B cell (primary cell): ENCODE results near the gene AGAP1. TPM values are rescaled to one million over a fixed set of nuclear protein-coding genes. Genes with fewer than 3 reads are reported as not detected.

ENCODE experiments used
- ATAC-seq: fragments of 200-7000 bp; cut with Tn5 transposase; one replicate; pipeline ENCODE4 v1.10.0; 2021; ENCODE audit warnings: low read depth, mild to moderate bottlenecking, moderate number of reproducible peaks, moderate library complexity
- CTCF ChIA-PET: fragments of 350-600 bp; sonication (Branson Sonifier 250); formaldehyde crosslinking; loops from one replicate; lab custom pipeline; 2021; ENCODE audit warnings: antibody characterized with exemption, inconsistent platforms; lab: Charles Lee
- POLR2A ChIA-PET: fragments of 350-600 bp; sonication (Branson Sonifier 250); formaldehyde crosslinking; loops from one replicate; lab custom pipeline; 2021; ENCODE audit warnings: antibody characterized with exemption; lab: Charles Lee
- DNase-seq: peaks from one replicate; pipeline ENCODE4 v3.0.0; 2013
- H2AFZ ChIP-seq: 2 replicates; pipeline ENCODE4 v1.6.1; 2012; ENCODE audit warnings: mild to moderate bottlenecking, low read depth, low read length; ENCODE audit not compliant: insufficient read depth, poor library complexity, severe bottlenecking
- H3K27ac ChIP-seq, 2 donors: 1 replicate in 1 of 2; 2 replicates in 1 of 2; pipeline ENCODE4 v1.5.1; 2012 to 2013; ENCODE audit warnings: low read length in 2 of 2, mild to moderate bottlenecking in 2 of 2, moderate library complexity in 1 of 2
- H3K27me3 ChIP-seq, 4 experiments: fragments of 200-600 bp in 1 of 4; sonication (generic) in 1 of 4; replicated peaks in 1 of 4; 1 replicate in 2 of 4; 2 replicates in 2 of 4; pipeline versions ENCODE4 v1.6.1 to v1.7.0; 2013 to 2016; ENCODE audit warnings: low read length in 3 of 4, mild to moderate bottlenecking in 2 of 4, mixed read lengths in 1 of 4, moderate library complexity in 1 of 4; ENCODE audit not compliant: insufficient read depth in 4 of 4, control insufficient read depth in 3 of 4; ENCODE audit errors: control extremely low read depth in 1 of 4
- H3K36me3 ChIP-seq, 2 experiments: replicated peaks in 1 of 2; 1 replicate in 1 of 2; 2 replicates in 1 of 2; pipeline versions ENCODE4 v1.6.1 to v1.7.1; 2013; ENCODE audit warnings: low read length in 1 of 2; ENCODE audit not compliant: insufficient read depth in 2 of 2, control insufficient read depth in 1 of 2; ENCODE audit errors: control extremely low read depth in 1 of 2, extremely low read depth in 1 of 2
- H3K4me1 ChIP-seq, 2 donors: fragments of 200-600 bp in 1 of 2; sonication (generic) in 1 of 2; 1 replicate in 1 of 2; 2 replicates in 1 of 2; pipeline versions ENCODE4 v1.5.1 to v1.6.1; 2013 to 2017; ENCODE audit warnings: low read length in 2 of 2; ENCODE audit not compliant: control insufficient read depth in 2 of 2, insufficient read depth in 2 of 2
- H3K4me2 ChIP-seq: replicated peaks from 2 replicates; pipeline ENCODE3; 2012; ENCODE audit warnings: mild to moderate bottlenecking, low read depth, low read length; ENCODE audit not compliant: poor library complexity, severe bottlenecking
- H3K4me3 ChIP-seq, 5 experiments: fragments of 200-600 bp in 1 of 5; sonication (generic) in 1 of 5; 1 replicate in 3 of 5; 2 replicates in 2 of 5; pipeline versions ENCODE4 v1.5.1 to v1.7.0; 2011 to 2016; ENCODE audit warnings: low read length in 4 of 5, mild to moderate bottlenecking in 4 of 5, low read depth in 2 of 5, control low read depth in 1 of 5, moderate library complexity in 1 of 5; ENCODE audit not compliant: insufficient read depth in 1 of 5; ENCODE audit errors: control extremely low read depth in 1 of 5, extremely low read depth in 1 of 5
- H3K79me2 ChIP-seq: fragments of 200-600 bp; sonication (generic); one replicate; pipeline ENCODE4 v1.6.0; 2016; ENCODE audit warnings: low read length; ENCODE audit not compliant: control insufficient read depth, insufficient read depth
- H3K9ac ChIP-seq: fragments of 200-600 bp; sonication (generic); 2 replicates; pipeline ENCODE4 v1.6.1; 2017; ENCODE audit warnings: mild to moderate bottlenecking, low read length, moderate library complexity
- H3K9me3 ChIP-seq, 3 donors: one replicate each; pipeline versions ENCODE4 v1.6.1 to v1.7.1; 2013; ENCODE audit warnings: low read length in 2 of 3; ENCODE audit not compliant: control insufficient read depth in 2 of 3, insufficient read depth in 1 of 3; ENCODE audit errors: control extremely low read depth in 1 of 3
- H4K20me1 ChIP-seq: 2 replicates; pipeline ENCODE4 v1.6.0; 2012; ENCODE audit warnings: mild to moderate bottlenecking, low read length; ENCODE audit not compliant: insufficient read depth, control insufficient read depth, poor library complexity, severe bottlenecking
- H3K27ac Mint-ChIP-seq: one replicate; pipeline ENCODE4 v1.8.0; 2021; ENCODE audit warnings: mixed read lengths
- H3K27me3 Mint-ChIP-seq: one replicate; pipeline ENCODE4 v1.8.0; 2021; ENCODE audit warnings: mixed read lengths
- H3K4me1 Mint-ChIP-seq: one replicate; pipeline ENCODE4 v1.8.0; 2021; ENCODE audit warnings: mixed read lengths
- H3K4me3 Mint-ChIP-seq: one replicate; pipeline ENCODE4 v1.8.0; 2021; ENCODE audit warnings: mixed read lengths
- H3K9me3 Mint-ChIP-seq: one replicate; pipeline ENCODE4 v1.8.0; 2022; ENCODE audit warnings: mixed read lengths; ENCODE audit not compliant: insufficient read depth
- EZH2 ChIP-seq: IDR thresholded peaks from 2 replicates; pipeline ENCODE4 v1.6.1; 2012; ENCODE audit warnings: borderline replicate concordance, low read depth, mild to moderate bottlenecking, moderate library complexity, low read length; ENCODE audit not compliant: insufficient read depth, poor library complexity, severe bottlenecking
- WGBS: methylation state at CpG from one replicate; pipeline ENCODE4 v1.1.5; 2013; ENCODE audit warnings: missing lambda C conversion rate; ENCODE audit not compliant: insufficient coverage; 5-methylcytosine and 5-hydroxymethylcytosine counted together
- intact Hi-C: fragments of 100-400 bp; cut with micrococcal nuclease; formaldehyde crosslinking; loops from one replicate; pipeline ENCODE4 v1.10.0; 2022
- polyA plus RNA-seq: library from polyadenylated mRNA; depleted of rRNA; stranded (reverse); fragments of >200 nt; gene quantifications from 2 replicates; pipeline ENCODE4 v1.2.3, GENCODE V29; 2012
- total RNA-seq, 2 donors: library from RNA; stranded (reverse); fragments of 120-200 nt in 1 of 2; gene quantifications; 1 replicate in 1 of 2; 2 replicates in 1 of 2; pipeline versions ENCODE4 v1.2.3 to v1.2.4, GENCODE V29; 2013 to 2022
- TF ChIP-seq, protein P1 (sequence below): fragments of 200-600 bp; IDR thresholded peaks from one replicate; pipeline ENCODE4 v1.8.0; 2022; ENCODE audit warnings: antibody characterized with exemption, mild to moderate bottlenecking

Gene AGAP1
- total and polyA plus RNA-seq, 2 donors (not counting 1 experiment from before 2014, with no cell fraction given) = 0.01 TPM; not detected in 1

DNA sequence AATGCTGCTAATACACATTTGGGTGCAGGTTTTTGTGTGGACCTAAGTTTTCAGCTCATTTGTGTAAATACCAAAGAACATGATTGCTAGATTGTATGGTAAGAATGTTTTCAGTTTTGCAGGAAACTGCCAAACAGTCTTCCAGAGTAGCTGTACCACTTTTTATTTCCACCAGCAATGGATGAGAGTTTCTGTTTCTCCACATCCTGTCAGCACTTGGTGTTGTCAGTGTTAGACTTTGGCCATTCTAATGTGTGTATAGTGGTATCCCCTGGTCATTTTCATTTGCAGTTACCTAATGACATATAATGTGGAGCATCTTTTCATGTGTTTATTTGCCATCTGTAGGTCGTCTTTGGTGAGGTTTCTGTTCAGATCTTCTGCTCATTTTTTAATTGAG lies 337.9 kb downstream of the AGAP1 start:
- POLR2A ChIA-PET = no interaction called here
- Histone ChIP-seq H3K36me3 (no peaks in the 10 kb centered on the region), H3K4me2 (no peak overlapping the region), H3K4me3 (no peak overlapping the region), H4K20me1 (no peaks in the 10 kb centered on the region), H3K79me2 (no peaks in the 10 kb centered on the region), H2AFZ (no peak overlapping the region), H3K27me3 (peaks cover 0 to 2% (median 0%) of the 10 kb centered on the region in 4 experiments), H3K9me3 (peaks cover 0 to 4% (median 0%) of the 10 kb centered on the region in 3 donors), H3K27ac (no peak overlapping the region), H3K9ac (no peak overlapping the region), H3K4me1 (no peaks in the 10 kb centered on the region)
- TF ChIP-seq, protein P1, sequence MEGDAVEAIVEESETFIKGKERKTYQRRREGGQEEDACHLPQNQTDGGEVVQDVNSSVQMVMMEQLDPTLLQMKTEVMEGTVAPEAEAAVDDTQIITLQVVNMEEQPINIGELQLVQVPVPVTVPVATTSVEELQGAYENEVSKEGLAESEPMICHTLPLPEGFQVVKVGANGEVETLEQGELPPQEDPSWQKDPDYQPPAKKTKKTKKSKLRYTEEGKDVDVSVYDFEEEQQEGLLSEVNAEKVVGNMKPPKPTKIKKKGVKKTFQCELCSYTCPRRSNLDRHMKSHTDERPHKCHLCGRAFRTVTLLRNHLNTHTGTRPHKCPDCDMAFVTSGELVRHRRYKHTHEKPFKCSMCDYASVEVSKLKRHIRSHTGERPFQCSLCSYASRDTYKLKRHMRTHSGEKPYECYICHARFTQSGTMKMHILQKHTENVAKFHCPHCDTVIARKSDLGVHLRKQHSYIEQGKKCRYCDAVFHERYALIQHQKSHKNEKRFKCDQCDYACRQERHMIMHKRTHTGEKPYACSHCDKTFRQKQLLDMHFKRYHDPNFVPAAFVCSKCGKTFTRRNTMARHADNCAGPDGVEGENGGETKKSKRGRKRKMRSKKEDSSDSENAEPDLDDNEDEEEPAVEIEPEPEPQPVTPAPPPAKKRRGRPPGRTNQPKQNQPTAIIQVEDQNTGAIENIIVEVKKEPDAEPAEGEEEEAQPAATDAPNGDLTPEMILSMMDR = no peak
- TF ChIP-seq EZH2 = no peak
- Mint-ChIP-seq H3K9me3 (no peaks in the 10 kb centered on the region), H3K4me3 (no peak overlapping the region), H3K4me1 (no peaks in the 10 kb centered on the region), H3K27me3 (peaks cover 3% of the 10 kb centered on the region), H3K27ac (no peak overlapping the region)
- DNase-seq (no peak), ATAC-seq (no peak)
- no CpG with 5 or more reads among the region's 1 CpG for WGBS
- intact Hi-C loops = no loop called here
- CTCF ChIA-PET = no interaction called here

DNA sequence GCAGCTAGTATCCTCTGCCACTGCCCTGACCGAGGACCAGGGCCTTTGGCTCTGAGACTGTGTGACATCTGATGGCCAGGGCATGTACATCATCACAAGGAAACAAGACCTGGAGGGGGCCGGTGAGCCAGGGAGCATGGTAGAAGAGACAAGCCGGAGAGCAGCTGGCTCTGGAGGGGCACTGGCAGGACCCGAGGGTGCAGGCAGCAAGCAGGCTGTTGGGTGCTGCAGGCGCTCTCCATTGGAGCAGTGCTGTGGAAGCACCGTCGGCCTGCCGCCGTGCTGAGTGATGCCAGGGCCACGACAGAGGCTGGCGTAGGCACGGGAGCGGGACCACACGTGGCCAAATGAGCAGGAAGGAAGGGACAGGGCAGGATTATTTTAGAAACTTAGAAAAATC lies 339.1 kb downstream of the AGAP1 start:
- Mint-ChIP-seq H3K27me3 (peaks cover 3% of the 10 kb centered on the region), H3K4me3 (no peak overlapping the region), H3K27ac (no peak overlapping the region), H3K4me1 (no peaks in the 10 kb centered on the region), H3K9me3 (no peaks in the 10 kb centered on the region)
- no peak for DNase-seq
- ATAC-seq = no peak
- no peaks in the 10 kb centered on the region for H4K20me1 ChIP-seq
- H3K4me3 ChIP-seq = no peak overlapping the region
- H3K9ac ChIP-seq = no peak overlapping the region
- TF ChIP-seq, protein P1 = no peak
- no peak for TF ChIP-seq EZH2
- WGBS = 91% methylated on average over 14 of the region's 14 CpGs
- H3K27me3 ChIP-seq = peaks cover 0 to 2% (median 0%) of the 10 kb centered on the region in 4 experiments
- H3K36me3 ChIP-seq = no peaks in the 10 kb centered on the region
- CTCF ChIA-PET = no interaction called here
- H3K79me2 ChIP-seq = no peaks in the 10 kb centered on the region
- H3K4me1 ChIP-seq = no peaks in the 10 kb centered on the region
- no peak overlapping the region for H3K27ac ChIP-seq
- H3K4me2 ChIP-seq = no peak overlapping the region
- H3K9me3 ChIP-seq = peaks cover 0 to 4% (median 0%) of the 10 kb centered on the region in 3 donors
- POLR2A ChIA-PET = no interaction called here
- no peak overlapping the region for H2AFZ ChIP-seq
- intact Hi-C loops = no loop called here
